OCI-LY3 (cell line): ENCODE data around the gene LMNA.

Experiments
- EZH2phosphoT487 ChIP-seq: fragments of 200-600 bp; shearing (Covaris generic); IDR thresholded peaks from 2 replicates; pipeline ENCODE4 v1.6.1; 2018; ENCODE audit warnings: antibody characterized with exemption, mixed run types, low read depth
- TF ChIP-seq, protein P1 (sequence below): fragments of 200-600, 300-600 bp; sonication (generic); IDR thresholded peaks from 2 replicates; pipeline ENCODE4 v1.5.1; 2014; ENCODE audit warnings: antibody characterized with exemption, low read length, low read depth

DNA sequence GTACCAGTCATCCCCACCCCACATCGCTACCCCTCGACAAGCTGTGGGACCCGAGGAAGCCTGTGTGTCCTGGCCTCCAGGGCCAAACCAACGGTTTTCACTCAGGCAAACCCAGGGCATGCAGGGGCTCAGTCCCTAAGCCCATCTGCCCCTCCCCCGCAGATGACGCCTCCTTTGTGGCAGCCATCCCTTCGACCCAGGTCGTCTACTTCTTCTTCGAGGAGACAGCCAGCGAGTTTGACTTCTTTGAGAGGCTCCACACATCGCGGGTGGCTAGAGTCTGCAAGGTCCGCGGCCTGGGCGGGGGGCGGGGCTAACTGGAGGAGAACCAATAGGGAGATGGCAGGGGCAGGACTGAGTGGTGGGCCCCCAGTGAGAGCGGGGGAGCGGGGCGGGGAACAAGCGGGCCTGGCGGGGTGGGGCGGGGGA lies 46.2 kb downstream of the LMNA start:
- TF ChIP-seq, protein P1, sequence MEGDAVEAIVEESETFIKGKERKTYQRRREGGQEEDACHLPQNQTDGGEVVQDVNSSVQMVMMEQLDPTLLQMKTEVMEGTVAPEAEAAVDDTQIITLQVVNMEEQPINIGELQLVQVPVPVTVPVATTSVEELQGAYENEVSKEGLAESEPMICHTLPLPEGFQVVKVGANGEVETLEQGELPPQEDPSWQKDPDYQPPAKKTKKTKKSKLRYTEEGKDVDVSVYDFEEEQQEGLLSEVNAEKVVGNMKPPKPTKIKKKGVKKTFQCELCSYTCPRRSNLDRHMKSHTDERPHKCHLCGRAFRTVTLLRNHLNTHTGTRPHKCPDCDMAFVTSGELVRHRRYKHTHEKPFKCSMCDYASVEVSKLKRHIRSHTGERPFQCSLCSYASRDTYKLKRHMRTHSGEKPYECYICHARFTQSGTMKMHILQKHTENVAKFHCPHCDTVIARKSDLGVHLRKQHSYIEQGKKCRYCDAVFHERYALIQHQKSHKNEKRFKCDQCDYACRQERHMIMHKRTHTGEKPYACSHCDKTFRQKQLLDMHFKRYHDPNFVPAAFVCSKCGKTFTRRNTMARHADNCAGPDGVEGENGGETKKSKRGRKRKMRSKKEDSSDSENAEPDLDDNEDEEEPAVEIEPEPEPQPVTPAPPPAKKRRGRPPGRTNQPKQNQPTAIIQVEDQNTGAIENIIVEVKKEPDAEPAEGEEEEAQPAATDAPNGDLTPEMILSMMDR, result no peak
- no peak for TF ChIP-seq EZH2phosphoT487
